Ammon's horn (tissue), 1 donor: ENCODE results near the gene RNF208.
A peak's percentile ranks its signal among the peaks of the same experiment; 100 is the strongest.
"Not testable (repeated sequence)": the region's sequence is repeated elsewhere in the genome, so short reads cannot be mapped to it uniquely, and the experiment has no call there.

ENCODE experiments used
- DNase-seq: peaks from one replicate; pipeline ENCODE4 v3.0.0-alpha.2; 2016; ENCODE audit warnings: low spot score

Gene RNF208

GRCh38 chr9:137239541-137240200 lies 17.6 kb upstream of the RNF208 start:
- not testable (repeated sequence) for DNase-seq

- DNase-seq: peak; percentile 89
Measured at GRCh38 chr9:137237759-137238726, 16.0 kb upstream of the RNF208 start.

- no peak for DNase-seq
Measured at GRCh38 chr9:137236936-137237421, 14.9 kb upstream of the RNF208 start.

- peak; percentile 83 for DNase-seq
Measured at GRCh38 chr9:137236238-137236935, 14.3 kb upstream of the RNF208 start.

- DNase-seq: no peak
Measured at GRCh38 chr9:137235424-137236237, 13.6 kb upstream of the RNF208 start.

GRCh38 chr9:137234758-137235423 lies 12.9 kb upstream of the RNF208 start:
- no peak for DNase-seq

GRCh38 chr9:137234055-137234697 lies 12.1 kb upstream of the RNF208 start:
- DNase-seq: no peak

- DNase-seq: no peak
Measured at GRCh38 chr9:137233143-137233980, 11.3 kb upstream of the RNF208 start.

GRCh38 chr9:137232510-137232909 lies 10.5 kb upstream of the RNF208 start:
- no peak for DNase-seq

GRCh38 chr9:137232101-137232500 lies 10.1 kb upstream of the RNF208 start:
- no peak for DNase-seq

GRCh38 chr9:137231372-137232039 lies 9.5 kb upstream of the RNF208 start:
- no peak for DNase-seq

- no peak for DNase-seq
Measured at GRCh38 chr9:137230705-137231371, 8.8 kb upstream of the RNF208 start, which contains the start of gene SLC34A3. SLC34A3 (plus strand) TSS chr9:137230901; CDS start chr9:137231703, 802 bp downstream.

GRCh38 chr9:137229903-137230704 lies 8.1 kb upstream of the RNF208 start:
- DNase-seq: no peak

GRCh38 chr9:137228968-137229896 lies 7.2 kb upstream of the RNF208 start:
- DNase-seq: no peak

GRCh38 chr9:137228506-137228967 lies 6.5 kb upstream of the RNF208 start:
- no peak for DNase-seq

- DNase-seq: no peak
Measured at GRCh38 chr9:137227853-137228505, 5.9 kb upstream of the RNF208 start.
